SU-DHL-6 (cell line): Measurements from ENCODE around the gene NDST4.

Experiments
- H2AFZ ChIP-seq: fragments of 200-600 bp; sonication (generic); 2 replicates; pipeline ENCODE4 v1.6.1; 2014; ENCODE audit warnings: low read depth, mild to moderate bottlenecking, moderate library complexity, mixed read lengths, antibody characterized with exemption, low read length; ENCODE audit not compliant: severe bottlenecking
- H3F3A ChIP-seq: fragments of 200-600 bp; shearing (Covaris generic); 2 replicates; pipeline ENCODE4 v1.6.0; 2016; ENCODE audit warnings: antibody characterized with exemption, mild to moderate bottlenecking; ENCODE audit not compliant: insufficient read depth
- H3K27ac ChIP-seq: fragments of 200-600 bp; sonication (generic); 2 replicates; pipeline ENCODE4 v1.5.1; 2016; ENCODE audit warnings: low read depth, mild to moderate bottlenecking, low read length, moderate library complexity, mixed read lengths
- H3K27me3 ChIP-seq: fragments of 200-600 bp; sonication (generic), shearing (Covaris generic); 2 replicates; pipeline ENCODE4 v1.6.0; 2014; ENCODE audit warnings: mild to moderate bottlenecking, low read length
- H3K36me3 ChIP-seq: fragments of 200-600 bp; sonication (generic); 2 replicates; pipeline ENCODE4 v1.6.1; 2014; ENCODE audit warnings: mild to moderate bottlenecking, low read length, mixed read lengths
- H3K4me2 ChIP-seq: fragments of 300-600, 200-600 bp; shearing (Covaris generic), sonication (generic); 2 replicates; pipeline ENCODE4 v1.6.0; 2014; ENCODE audit warnings: low read length, low read depth, mild to moderate bottlenecking; ENCODE audit not compliant: poor library complexity, severe bottlenecking
- H3K4me3 ChIP-seq: fragments of 200-600 bp; sonication (generic); 2 replicates; pipeline ENCODE4 v1.5.1; 2014; ENCODE audit warnings: antibody characterized with exemption, low read length, mild to moderate bottlenecking, mixed read lengths; ENCODE audit not compliant: insufficient read depth, poor library complexity, severe bottlenecking
- H3K79me2 ChIP-seq: fragments of 200-600 bp; sonication (generic); 2 replicates; pipeline ENCODE4 v1.6.1; 2014; ENCODE audit warnings: mild to moderate bottlenecking, low read length, moderate library complexity; ENCODE audit not compliant: insufficient read depth
- H3K9ac ChIP-seq: fragments of 200-600 bp; sonication (generic); 2 replicates; pipeline ENCODE4 v1.7.0; 2014; ENCODE audit warnings: mild to moderate bottlenecking, low read length
- H3K9me2 ChIP-seq: fragments of 200-600 bp; sonication (generic); replicated peaks from 2 replicates; pipeline ENCODE4 v1.6.1; 2014; ENCODE audit warnings: low read length; ENCODE audit not compliant: insufficient read depth
- H3K9me3 ChIP-seq: fragments of 200-600 bp; sonication (generic); 2 replicates; pipeline ENCODE4 v1.6.1; 2014; ENCODE audit warnings: low read length, mixed read lengths; ENCODE audit not compliant: insufficient read depth
- H4K20me1 ChIP-seq: fragments of 200-600 bp; sonication (generic); 2 replicates; pipeline ENCODE4 v1.6.1; 2014; ENCODE audit warnings: low read depth, mild to moderate bottlenecking, antibody characterized with exemption, low read length, moderate library complexity, mixed read lengths
- CTCF ChIP-seq: fragments of 200-600 bp; sonication (generic); IDR thresholded peaks from one replicate; pipeline ENCODE4 v1.5.1; 2017; ENCODE audit warnings: antibody characterized with exemption, mild to moderate bottlenecking, low read length, moderate library complexity; ENCODE audit not compliant: insufficient read depth, poor library complexity, severe bottlenecking
- EZH2phosphoT487 ChIP-seq: fragments of 200-600 bp; sonication (generic), shearing (Covaris generic); conservative IDR thresholded peaks from 2 replicates; pipeline ENCODE4 v1.6.1; 2018; ENCODE audit warnings: mild to moderate bottlenecking, antibody characterized with exemption, low read length, moderate library complexity, mixed read lengths

Gene NDST4

GRCh38 chr4:114785570-114785969 is 327.9 kb downstream of the NDST4 start:
- TF ChIP-seq EZH2phosphoT487 (no peak), CTCF (no peak)
- no peaks in the 10 kb centered on the region for H3K27me3 ChIP-seq

GRCh38 chr4:114783215-114783595 is 330.2 kb downstream of the NDST4 start:
- H3K36me3 ChIP-seq = no peaks in the 10 kb centered on the region
- H3K4me2 ChIP-seq = no peak overlapping the region
- TF ChIP-seq CTCF (no peak), EZH2phosphoT487 (no peak)
- no peaks in the 10 kb centered on the region for H3K9me2 ChIP-seq
- H3F3A ChIP-seq = no peaks in the 10 kb centered on the region
- no peaks in the 10 kb centered on the region for H3K27me3 ChIP-seq
- no peaks in the 10 kb centered on the region for H4K20me1 ChIP-seq
- H3K9ac ChIP-seq = no peak overlapping the region
- no peaks in the 10 kb centered on the region for H3K9me3 ChIP-seq
- no peaks in the 10 kb centered on the region for H3K79me2 ChIP-seq
- no peak overlapping the region for H3K27ac ChIP-seq
- no peak overlapping the region for H2AFZ ChIP-seq
- H3K4me3 ChIP-seq = no peak overlapping the region

More at GRCh38 chr4:114785570-114785969, 327.9 kb downstream of the NDST4 start:
- Histone ChIP-seq H2AFZ (no peak overlapping the region), H4K20me1 (no peaks in the 10 kb centered on the region), H3K27ac (no peak overlapping the region), H3K4me3 (no peak overlapping the region), H3K9me3 (no peaks in the 10 kb centered on the region), H3K79me2 (no peaks in the 10 kb centered on the region), H3K9me2 (no peaks in the 10 kb centered on the region), H3K4me2 (no peak overlapping the region), H3K36me3 (no peaks in the 10 kb centered on the region), H3K9ac (no peak overlapping the region), H3F3A (no peaks in the 10 kb centered on the region)

GRCh38 chr4:114782415-114783214 is 330.8 kb downstream of the NDST4 start:
- Histone ChIP-seq H3K4me3 (no peak overlapping the region), H3K79me2 (no peaks in the 10 kb centered on the region), H3K9me3 (no peaks in the 10 kb centered on the region), H3F3A (no peaks in the 10 kb centered on the region), H2AFZ (no peak overlapping the region), H3K27me3 (no peaks in the 10 kb centered on the region), H3K4me2 (no peak overlapping the region), H3K36me3 (no peaks in the 10 kb centered on the region), H3K27ac (no peak overlapping the region), H4K20me1 (no peaks in the 10 kb centered on the region), H3K9me2 (no peaks in the 10 kb centered on the region), H3K9ac (no peak overlapping the region)
- TF ChIP-seq EZH2phosphoT487 (no peak), CTCF (no peak)
